GM12878 (cell line): ENCODE data around the gene MGMT. TPM values are rescaled to one million over a fixed set of nuclear protein-coding genes. Genes with fewer than 3 reads are reported as not detected.

ENCODE experiments used
- ATAC-seq: fragments of 200-7000 bp; cut with Tn5 transposase; 3 replicates; pipeline ENCODE4 v1.9.1; 2020; ENCODE audit warnings: mild to moderate bottlenecking, moderate library complexity
- BruUV-seq: library from RNA; stranded (reverse); fragments of 400-500 nt; replicated peaks from 2 replicates; lab custom pipeline; 2021; lab: Mats Ljungman, UMichigan
- CTCF ChIA-PET: fragments of 300-600 bp; sonication (Branson Sonifier 250); formaldehyde crosslinking; extraction: SDS; loops from one replicate; lab custom pipeline; 2021; ENCODE audit warnings: inconsistent platforms; lab: Yijun Ruan, JAX
- POLR2A ChIA-PET: fragments of 350-600 bp; formaldehyde crosslinking; extraction: SDS; loops from one replicate; lab custom pipeline; 2021; ENCODE audit warnings: inconsistent platforms; lab: Charles Lee
- RAD21 ChIA-PET: fragments of 300-600 bp; sonication (Branson Sonifier 250); formaldehyde crosslinking; loops from one replicate; lab custom pipeline; 2023; ENCODE audit warnings: antibody characterized with exemption; ENCODE audit not compliant: unreplicated experiment; lab: Charles Lee
- SMC1A ChIA-PET: fragments of 300-600 bp; sonication (Branson Sonifier 250); formaldehyde crosslinking; loops from one replicate; lab custom pipeline; 2023; ENCODE audit not compliant: unreplicated experiment, uncharacterized antibody; lab: Charles Lee
- DNase-seq: peaks from one replicate; pipeline ENCODE4 v3.0.0-alpha.2; 2011; ENCODE audit warnings: low read depth, low spot score
- FAIRE-seq: peaks from 3 replicates; lab custom pipeline; 2011; peaks lifted over from hg19 to GRCh38; lab: Jason Lieb, UNC
- H2AFZ ChIP-seq: 2 replicates; pipeline ENCODE4 v1.6.0; 2011; ENCODE audit warnings: low read depth, low read length, control low read depth; ENCODE audit not compliant: control insufficient read depth
- H3K27ac ChIP-seq: 2 replicates; pipeline ENCODE4 v1.5.1; 2011; ENCODE audit warnings: control low read depth; ENCODE audit not compliant: control insufficient read depth, insufficient read depth
- H3K27me3 ChIP-seq, 2 experiments: replicated peaks in 1 of 2; 2 replicates each; pipeline versions ENCODE4 v1.6.0 to v1.6.1; 2011; ENCODE audit warnings: low read length in 1 of 2; ENCODE audit not compliant: control insufficient read depth in 2 of 2, insufficient read depth in 2 of 2
- H3K36me3 ChIP-seq, 2 experiments: 2 replicates each; pipeline ENCODE4 v1.5.1; 2011; ENCODE audit warnings: low read length in 1 of 2; ENCODE audit not compliant: control insufficient read depth in 2 of 2, insufficient read depth in 2 of 2
- H3K4me1 ChIP-seq: 2 replicates; pipeline ENCODE4 v1.6.1; 2011; ENCODE audit warnings: mild to moderate bottlenecking, low read length, moderate library complexity, mixed read lengths; ENCODE audit not compliant: control insufficient read depth, insufficient read depth
- H3K4me2 ChIP-seq: 2 replicates; pipeline ENCODE4 v1.6.0; 2011; ENCODE audit warnings: control low read depth; ENCODE audit not compliant: control insufficient read depth, insufficient read depth
- H3K4me3 ChIP-seq: fragments of 200-600 bp; sonication (generic); 2 replicates; pipeline ENCODE4 v1.5.1; 2016
- H3K79me2 ChIP-seq: 2 replicates; pipeline ENCODE4 v1.6.0; 2011; ENCODE audit warnings: low read length; ENCODE audit not compliant: control insufficient read depth, insufficient read depth
- H3K9ac ChIP-seq: 2 replicates; pipeline ENCODE4 v1.8.0; 2011; ENCODE audit warnings: low read length, control low read depth, mixed read lengths; ENCODE audit not compliant: control insufficient read depth, insufficient read depth
- H3K9me3 ChIP-seq: replicated peaks from 3 replicates; pipeline ENCODE4 v1.5.1; 2011; ENCODE audit warnings: mild to moderate bottlenecking, low read length; ENCODE audit not compliant: control insufficient read depth, insufficient read depth
- H4K20me1 ChIP-seq: 2 replicates; pipeline ENCODE4 v1.6.0; 2011; ENCODE audit not compliant: control insufficient read depth, insufficient read depth
- EED ChIP-seq: sonication (generic); IDR thresholded peaks from 2 replicates; pipeline ENCODE4 v1.6.1; 2016; ENCODE audit warnings: antibody characterized with exemption, low read depth
- FOXM1 ChIP-seq: IDR thresholded peaks from 2 replicates; pipeline ENCODE4 v1.6.1; 2012; ENCODE audit warnings: low read depth, mild to moderate bottlenecking, inconsistent platforms, low read length, moderate library complexity
- HDAC6 ChIP-seq: fragments of 200-600 bp; sonication (generic); IDR thresholded peaks from one replicate; pipeline ENCODE4 v1.8.0; 2017; ENCODE audit warnings: antibody characterized with exemption; ENCODE audit not compliant: unreplicated experiment
- KAT2A ChIP-seq: conservative IDR thresholded peaks from 2 replicates; pipeline ENCODE4 v1.6.1; 2011; ENCODE audit warnings: low read depth, low read length; ENCODE audit not compliant: control insufficient read depth
- LARP7 ChIP-seq: fragments of 450-650 bp; IDR thresholded peaks from 2 replicates; pipeline ENCODE4 v1.6.1; 2017; ENCODE audit warnings: mild to moderate bottlenecking
- MEF2A ChIP-seq: IDR thresholded peaks from 2 replicates; pipeline ENCODE4 v1.6.1; 2011; ENCODE audit warnings: low read depth, mild to moderate bottlenecking, low read length, moderate library complexity; ENCODE audit not compliant: insufficient read depth
- MLLT1 ChIP-seq: fragments of 450-650 bp; IDR thresholded peaks from 2 replicates; pipeline ENCODE4 v1.6.1; 2016; ENCODE audit warnings: mild to moderate bottlenecking
- MXI1 ChIP-seq: fragments of 150-350 bp; IDR thresholded peaks from 2 replicates; pipeline ENCODE4 v1.6.1; 2011; ENCODE audit warnings: low read depth, mild to moderate bottlenecking, inconsistent platforms, low read length, improper control_type of control experiment
- NFIC ChIP-seq: IDR thresholded peaks from 2 replicates; pipeline ENCODE4 v1.6.1; 2012; ENCODE audit warnings: low read depth, mild to moderate bottlenecking, inconsistent platforms, low read length, moderate library complexity
- NFYA ChIP-seq: IDR thresholded peaks from 2 replicates; pipeline ENCODE4 v1.6.1; 2011; ENCODE audit warnings: low read depth, mild to moderate bottlenecking, low read length, improper control_type of control experiment, borderline replicate concordance
- NR2F1 ChIP-seq: fragments of 450-650 bp; conservative IDR thresholded peaks from 2 replicates; pipeline ENCODE4 v1.6.1; 2017; ENCODE audit warnings: mild to moderate bottlenecking
- RBBP5 ChIP-seq: fragments of 200-600 bp; sonication (generic); conservative IDR thresholded peaks from 2 replicates; pipeline ENCODE4 v1.6.1; 2016
- RCOR1 ChIP-seq: conservative IDR thresholded peaks from 2 replicates; pipeline ENCODE4 v1.6.1; 2012; ENCODE audit warnings: low read depth, low read length, improper control_type of control experiment
- SIX5 ChIP-seq: IDR thresholded peaks from 2 replicates; pipeline ENCODE4 v1.6.1; 2011; ENCODE audit warnings: mild to moderate bottlenecking, low read depth, low read length, moderate library complexity; ENCODE audit not compliant: severe bottlenecking
- SRF ChIP-seq, 2 experiments: IDR thresholded peaks; 2 replicates each; pipeline ENCODE4 v1.6.1; 2011; ENCODE audit warnings: low read depth in 2 of 2, low read length in 2 of 2, mild to moderate bottlenecking in 1 of 2, moderate library complexity in 1 of 2
- STAT1 ChIP-seq: fragments of 450-650 bp; conservative IDR thresholded peaks from 2 replicates; pipeline ENCODE4 v1.6.1; 2014; ENCODE audit warnings: antibody characterized with exemption, mild to moderate bottlenecking
- TAF1 ChIP-seq: IDR thresholded peaks from 2 replicates; pipeline ENCODE4 v1.6.1; 2011; ENCODE audit warnings: mild to moderate bottlenecking, low read depth, low read length, borderline replicate concordance
- USF1 ChIP-seq: IDR thresholded peaks from 2 replicates; pipeline ENCODE4 v1.6.1; 2011; ENCODE audit warnings: borderline replicate concordance, low read depth, mild to moderate bottlenecking, moderate library complexity, mixed read lengths, low read length; ENCODE audit not compliant: insufficient read depth; ENCODE audit errors: extremely low read length
- WGBS: methylation state at CpG from one replicate; pipeline ENCODE4 v1.1.6; 2016; ENCODE audit warnings: low lambda C conversion rate; ENCODE audit not compliant: insufficient replicate concordance, insufficient coverage; ENCODE audit errors: missing lambda C conversion rate; 5-methylcytosine and 5-hydroxymethylcytosine counted together
- in situ Hi-C: fragments of 300-500 bp; cut with MboI; formaldehyde crosslinking; loops from 9 replicates; pipeline ENCODE4 v1.14.3; 2018; ENCODE audit warnings: mixed read lengths
- intact Hi-C: fragments of 100-400 bp; cut with micrococcal nuclease; formaldehyde crosslinking; loops from one replicate; pipeline ENCODE4 v1.14.2; 2022; ENCODE audit not compliant: unreplicated experiment
- polyA plus RNA-seq, 11 experiments: library from polyadenylated mRNA; depleted of rRNA in 4 of 11; unstranded in 6 of 11; stranded (reverse) in 5 of 11; fragments of >200 nt; fragmentation: Nextera tagmentation in 4 of 11; fragmentation: Illumina TruSeq in 1 of 11; extraction: Ambion mirVana in 4 of 11; extraction: Trizol in 1 of 11; gene quantifications; 1 replicate in 1 of 11; 2 replicates in 10 of 11; pipeline versions ENCODE4 v1.2.1 to v1.2.3, GENCODE V29; 2011 to 2016; ENCODE audit warnings: inconsistent platforms in 2 of 11, missing spikeins in 2 of 11, low read depth in 1 of 11
- total RNA-seq, 4 experiments: library from RNA; depleted of rRNA in 3 of 4; stranded (reverse); fragments of >200 nt in 3 of 4; fragmentation: Illumina TruSeq in 1 of 4; extraction: Trizol in 1 of 4; gene quantifications; 2 replicates each; pipeline versions ENCODE4 v1.2.1 to v1.2.3, GENCODE V29; 2013 to 2021

The MGMT gene
- total and polyA plus RNA-seq, 10 of the 15 experiments (the other 5 are each of a cell fraction or from before 2014, with no cell fraction given), result 0.16 to 24.2 (median 13.3) TPM

- H3K27ac ChIP-seq, result no peak overlapping the region
- H4K20me1 ChIP-seq, result no peaks in the 10 kb centered on the region
- 85% methylated on average over 13 of the region's 13 CpGs for WGBS
- H3K4me1 ChIP-seq, result no peaks in the 10 kb centered on the region
- H3K9ac ChIP-seq, result no peak overlapping the region
- ChIA-PET RAD21 (no interaction called here), CTCF (no interaction called here), SMC1A (no interaction called here), POLR2A (no interaction called here)
- no peaks in the 10 kb centered on the region for H3K27me3 ChIP-seq
- H2AFZ ChIP-seq, result no peak overlapping the region
- in situ Hi-C loops (no loop called here), intact Hi-C loops (no loop called here)
- ATAC-seq, result no peak
- DNase-seq, result no peak
- H3K4me3 ChIP-seq, result no peak overlapping the region
- FAIRE-seq, result no peak
- no TSS peak for BruUV-seq
- no peak overlapping the region for H3K4me2 ChIP-seq
- H3K79me2 ChIP-seq, result no peaks in the 10 kb centered on the region
- no peaks in the 10 kb centered on the region for H3K36me3 ChIP-seq
- TF ChIP-seq SIX5 (no peak), RBBP5 (no peak), HDAC6 (no peak), LARP7 (no peak)
- no peaks in the 10 kb centered on the region for H3K9me3 ChIP-seq
Measured at GRCh38 chr10:129695671-129696070, 228.6 kb downstream of the MGMT start.

GRCh38 chr10:129696636-129697035 lies 229.6 kb downstream of the MGMT start:
- Histone ChIP-seq H3K4me3 (no peak overlapping the region), H2AFZ (no peak overlapping the region), H3K9ac (no peak overlapping the region), H4K20me1 (no peaks in the 10 kb centered on the region), H3K36me3 (no peaks in the 10 kb centered on the region), H3K9me3 (no peaks in the 10 kb centered on the region), H3K4me1 (no peaks in the 10 kb centered on the region), H3K79me2 (no peaks in the 10 kb centered on the region), H3K27ac (no peak overlapping the region), H3K27me3 (no peaks in the 10 kb centered on the region), H3K4me2 (no peak overlapping the region)
- ATAC-seq (no peak), FAIRE-seq (no peak), DNase-seq (no peak)
- SMC1A ChIA-PET, result no interaction called here
- WGBS, result 100% methylated on average over 7 of the region's 7 CpGs
- BruUV-seq, result no TSS peak
- POLR2A ChIA-PET, result no interaction called here
- intact Hi-C loops (no loop called here), in situ Hi-C loops (no loop called here)
- RAD21 ChIA-PET, result no interaction called here
- CTCF ChIA-PET, result no interaction called here
- TF ChIP-seq STAT1 (no peak), TAF1 (no peak), KAT2A (no peak), MEF2A (no peak), MLLT1 (no peak), RCOR1 (no peak), MXI1 (no peak), FOXM1 (no peak), NFYA (no peak), RBBP5 (no peak), NFIC (no peak), EED (no peak), NR2F1 (no peak), SRF (IDR thresholded peaks at IDR 0.05; ENCODE audit: low read depth in 2 of 2, low read length in 2 of 2) (no peak), USF1 (no peak)
